ENCODE results near the gene COL21A1. TPM values are rescaled to one million over a fixed set of nuclear protein-coding genes. Genes with fewer than 3 reads are reported as not detected.

Gene COL21A1
- total RNA-seq, 1 experiment from 2014 or later, result 1.8 TPM

GRCh38 chr6:56193846-56194245, 53.5 kb downstream of the COL21A1 start:
- Histone ChIP-seq H2BK12ac (ENCODE audit: insufficient read length, low read depth, low read length) (no peak overlapping the region), H3T11ph (ENCODE audit: low read length) (no peak overlapping the region), H3K4ac (ENCODE audit: low read depth, low read length) (no peak overlapping the region), H3K27me3 (ENCODE audit: insufficient read depth, low read length) (no peaks in the 10 kb centered on the region), H2BK5ac (ENCODE audit: insufficient read length, low read length) (no peak overlapping the region), H3K27ac (ENCODE audit: insufficient read length, low read depth, low read length) (no peak overlapping the region), H3K79me1 (ENCODE audit: insufficient read depth, low read depth, low read length, poor library complexity, severe bottlenecking) (no peaks in the 10 kb centered on the region), H3K56ac (ENCODE audit: insufficient read length, low read depth, low read length) (no peak overlapping the region), H3K79me2 (ENCODE audit: insufficient read depth, low read length) (no peaks in the 10 kb centered on the region), H3K18ac (ENCODE audit: insufficient read length, low read depth, low read length) (no peak overlapping the region), H3K4me1 (ENCODE audit: insufficient read depth, low read length) (no peaks in the 10 kb centered on the region), H3K23me2 (ENCODE audit: insufficient read length, low read depth, low read length, poor library complexity, severe bottlenecking) (no peaks in the 10 kb centered on the region), H3K14ac (ENCODE audit: insufficient read depth, low read length) (no peak overlapping the region), H2BK120ac (ENCODE audit: low read depth, low read length, poor library complexity, severe bottlenecking) (no peak overlapping the region), H4K20me1 (ENCODE audit: control insufficient read depth, insufficient read depth, insufficient read length) (no peaks in the 10 kb centered on the region), H2BK20ac (ENCODE audit: low read depth, low read length, poor library complexity, severe bottlenecking) (no peak overlapping the region), H3K23ac (ENCODE audit: insufficient read length, low read depth, low read length) (no peak overlapping the region), H4K5ac (ENCODE audit: insufficient read length, low read depth, low read length) (no peak overlapping the region), H2AK5ac (ENCODE audit: insufficient read length, low read length) (no peak overlapping the region), H3K9me3 (ENCODE audit: control insufficient read depth, low read depth, low read length) (no peaks in the 10 kb centered on the region), H2BK15ac (ENCODE audit: low read depth, low read length) (no peak overlapping the region), H4K91ac (ENCODE audit: insufficient read length, low read depth, low read length) (no peak overlapping the region), H3K4me2 (ENCODE audit: insufficient read depth, insufficient read length, low read length) (no peak overlapping the region), H3K9ac (ENCODE audit: extremely low read depth, insufficient read length, low read length) (no peak overlapping the region), H4K8ac (replicated peaks; ENCODE audit: insufficient read length, low read depth, low read length) (no peak overlapping the region), H2AFZ (ENCODE audit: low read length) (no peak overlapping the region)
- Mint-ChIP-seq H3K27ac (no peak overlapping the region), H3K4me1 (no peaks in the 10 kb centered on the region), H3K27me3 (ENCODE audit: low read depth) (no peaks in the 10 kb centered on the region), H3K9me3 (peaks cover 20 to 30% of the 10 kb centered on the region in 2 experiments; a peak in 4 of 5 replicates), H3K4me3 (no peak overlapping the region), H3K36me3 (ENCODE audit: insufficient read depth in 1 of 3, low read depth in 3 of 3) (peaks cover 0 to 12% (median 0%) of the 10 kb centered on the region in 3 experiments; a peak in 5 of 7 replicates)
- WGBS (ENCODE audit: extremely low coverage, insufficient read length, low lambda C conversion rate), result no CpG with 5 or more reads among the region's 5 CpGs
- no peak for TF ChIP-seq CTCF (conservative IDR thresholded peaks at IDR 0.05)
- no peak for DNase-seq
